IMR-90 (cell line): ENCODE results near the gene MFN1. TPM values are rescaled to one million over a fixed set of nuclear protein-coding genes. Genes with fewer than 3 reads are reported as not detected.

Experiments
- ATAC-seq: fragments of 200-7000 bp; cut with Tn5 transposase; 2 replicates; pipeline ENCODE4 v1.9.1; 2020; ENCODE audit warnings: low read depth, mild to moderate bottlenecking, moderate library complexity
- BruUV-seq: library from RNA; stranded (reverse); fragments of 400-500 nt; replicated peaks from 2 replicates; lab custom pipeline; 2021; lab: Mats Ljungman, UMichigan
- CTCF ChIA-PET: fragments of 300-600 bp; formaldehyde crosslinking; extraction: SDS; loops from one replicate; lab custom pipeline; 2021; ENCODE audit warnings: antibody characterized with exemption; lab: Yijun Ruan, JAX
- POLR2A ChIA-PET: fragments of 300-600 bp; sonication (Branson Sonifier 250); formaldehyde crosslinking; loops from one replicate; lab custom pipeline; 2022; ENCODE audit warnings: antibody characterized with exemption; ENCODE audit not compliant: unreplicated experiment; lab: Charles Lee
- DNase-seq: peaks from one replicate; pipeline ENCODE4 v3.0.0; 2013
- H2AFZ ChIP-seq: replicated peaks from 2 replicates; pipeline ENCODE3; 2013; ENCODE audit warnings: low read length, mild to moderate bottlenecking; ENCODE audit not compliant: poor library complexity
- H2AK5ac ChIP-seq: 2 replicates; pipeline ENCODE4 v1.6.1; 2013; ENCODE audit warnings: low read depth, low read length, inconsistent platforms
- H2AK9ac ChIP-seq: replicated peaks from 2 replicates; pipeline ENCODE3; 2013; ENCODE audit warnings: mild to moderate bottlenecking, low read depth, low read length, moderate library complexity; ENCODE audit not compliant: poor library complexity
- H2BK120ac ChIP-seq: 2 replicates; pipeline ENCODE4 v1.6.1; 2013; ENCODE audit warnings: low read depth, low read length, inconsistent platforms
- H2BK15ac ChIP-seq: 3 replicates; pipeline ENCODE4 v1.6.1; 2013; ENCODE audit warnings: low read depth, low read length, inconsistent platforms
- H2BK20ac ChIP-seq: 2 replicates; pipeline ENCODE4 v1.6.1; 2013; ENCODE audit warnings: low read depth, mild to moderate bottlenecking, inconsistent platforms, low read length, moderate library complexity
- H2BK5ac ChIP-seq: 2 replicates; pipeline ENCODE4 v1.6.1; 2013; ENCODE audit warnings: mild to moderate bottlenecking, low read depth, low read length, inconsistent platforms; ENCODE audit not compliant: poor library complexity, severe bottlenecking
- H3K14ac ChIP-seq: replicated peaks from 2 replicates; pipeline ENCODE4 v1.6.1; 2013; ENCODE audit warnings: low read depth, low read length, inconsistent platforms
- H3K18ac ChIP-seq: 2 replicates; pipeline ENCODE4 v1.6.1; 2013; ENCODE audit warnings: low read depth, low read length, control low read depth
- H3K23ac ChIP-seq: 2 replicates; pipeline ENCODE4 v1.6.1; 2013; ENCODE audit warnings: low read depth, low read length, inconsistent platforms
- H3K27ac ChIP-seq: 2 replicates; pipeline ENCODE4 v1.5.1; 2013; ENCODE audit warnings: mild to moderate bottlenecking, control low read depth, low read length; ENCODE audit not compliant: insufficient read depth
- H3K27me3 ChIP-seq: 2 replicates; pipeline ENCODE4 v1.6.1; 2013; ENCODE audit warnings: low read length; ENCODE audit not compliant: control insufficient read depth, insufficient read depth
- H3K36me3 ChIP-seq: 2 replicates; pipeline ENCODE4 v1.6.1; 2013; ENCODE audit warnings: low read length, mixed read lengths; ENCODE audit not compliant: control insufficient read depth, insufficient read depth
- H3K4ac ChIP-seq: 2 replicates; pipeline ENCODE4 v1.6.1; 2013; ENCODE audit warnings: low read depth, low read length, inconsistent platforms
- H3K4me1 ChIP-seq: 2 replicates; pipeline ENCODE4 v1.6.1; 2013; ENCODE audit warnings: low read length, mixed read lengths; ENCODE audit not compliant: control insufficient read depth, insufficient read depth
- H3K4me2 ChIP-seq: 2 replicates; pipeline ENCODE4 v1.6.1; 2013; ENCODE audit warnings: low read depth, mild to moderate bottlenecking, control low read depth, low read length, moderate library complexity
- H3K4me3 ChIP-seq: 2 replicates; pipeline ENCODE4 v1.5.1; 2013; ENCODE audit warnings: low read depth, mild to moderate bottlenecking, control low read depth, low read length, moderate library complexity; ENCODE audit not compliant: insufficient read depth
- H3K56ac ChIP-seq: 2 replicates; pipeline ENCODE4 v1.6.1; 2013; ENCODE audit warnings: low read length, inconsistent platforms; ENCODE audit not compliant: insufficient read depth; ENCODE audit errors: extremely low read depth
- H3K79me1 ChIP-seq, 2 experiments: 2 replicates each; pipeline ENCODE4 v1.6.1; 2013; ENCODE audit warnings: low read length in 2 of 2, inconsistent platforms in 1 of 2, low read depth in 1 of 2
- H3K9ac ChIP-seq: 2 replicates; pipeline ENCODE4 v1.6.1; 2013; ENCODE audit warnings: low read depth, low read length, control low read depth
- H3K9me1 ChIP-seq: 2 replicates; pipeline ENCODE4 v1.6.1; 2013; ENCODE audit warnings: low read length, inconsistent platforms; ENCODE audit not compliant: insufficient read depth
- H3K9me3 ChIP-seq: 2 replicates; pipeline ENCODE4 v1.6.1; 2013; ENCODE audit warnings: low read length; ENCODE audit not compliant: control insufficient read depth, insufficient read depth
- H4K20me1 ChIP-seq: 2 replicates; pipeline ENCODE4 v1.6.1; 2013; ENCODE audit warnings: low read length, inconsistent platforms; ENCODE audit not compliant: insufficient read depth
- H4K5ac ChIP-seq: 2 replicates; pipeline ENCODE4 v1.6.1; 2013; ENCODE audit warnings: mild to moderate bottlenecking, low read depth, low read length, control low read depth
- H4K8ac ChIP-seq, 2 experiments: 2 replicates each; pipeline ENCODE4 v1.6.1; 2013; ENCODE audit warnings: low read depth in 2 of 2, low read length in 2 of 2, control low read depth in 1 of 2, inconsistent platforms in 1 of 2
- H4K91ac ChIP-seq: 2 replicates; pipeline ENCODE4 v1.6.1; 2013; ENCODE audit warnings: low read depth, low read length, inconsistent platforms; ENCODE audit not compliant: insufficient read depth
- CEBPB ChIP-seq: IDR thresholded peaks from 2 replicates; pipeline ENCODE4 v1.6.1; 2012; ENCODE audit warnings: low read depth, low read length, improper control_type of control experiment
- CHD1 ChIP-seq: IDR thresholded peaks from 2 replicates; pipeline ENCODE4 v1.6.1; 2012; ENCODE audit warnings: low read depth, low read length, improper control_type of control experiment
- CTCF ChIP-seq: conservative IDR thresholded peaks from 2 replicates; pipeline ENCODE4 v1.5.1; 2012; ENCODE audit warnings: mild to moderate bottlenecking, low read depth, low read length, improper control_type of control experiment
- ELK1 ChIP-seq: fragments of 150-350 bp; IDR thresholded peaks from 2 replicates; pipeline ENCODE4 v1.6.1; 2016; ENCODE audit warnings: low read depth, mild to moderate bottlenecking, low read length, moderate library complexity, borderline replicate concordance
- FOS ChIP-seq: fragments of 150-350 bp; IDR thresholded peaks from 2 replicates; pipeline ENCODE4 v1.6.1; 2016; ENCODE audit warnings: low read depth, low read length
- MAFK ChIP-seq: IDR thresholded peaks from 2 replicates; pipeline ENCODE4 v1.6.1; 2012; ENCODE audit warnings: low read depth, low read length, improper control_type of control experiment
- MAZ ChIP-seq: IDR thresholded peaks from 2 replicates; pipeline ENCODE4 v1.6.1; 2012; ENCODE audit warnings: low read depth, mild to moderate bottlenecking, low read length, improper control_type of control experiment, moderate library complexity, borderline replicate concordance
- MXI1 ChIP-seq: IDR thresholded peaks from 2 replicates; pipeline ENCODE4 v1.6.1; 2012; ENCODE audit warnings: low read depth, mild to moderate bottlenecking, low read length, moderate library complexity, borderline replicate concordance
- NFE2L2 ChIP-seq: fragments of 150-350 bp; IDR thresholded peaks from 2 replicates; pipeline ENCODE4 v1.6.1; 2016; ENCODE audit warnings: low read depth, mild to moderate bottlenecking, low read length
- POLR2A ChIP-seq: IDR thresholded peaks from 2 replicates; pipeline ENCODE4 v1.6.1; 2012; ENCODE audit warnings: mild to moderate bottlenecking, low read depth, low read length
- RAD21 ChIP-seq: IDR thresholded peaks from 2 replicates; pipeline ENCODE4 v1.6.1; 2012; ENCODE audit warnings: low read length, improper control_type of control experiment
- RCOR1 ChIP-seq: IDR thresholded peaks from 2 replicates; pipeline ENCODE4 v1.6.1; 2012; ENCODE audit warnings: mild to moderate bottlenecking, low read length, improper control_type of control experiment; ENCODE audit not compliant: insufficient replicate concordance
- RFX5 ChIP-seq: IDR thresholded peaks from 2 replicates; pipeline ENCODE4 v1.8.0; 2012; ENCODE audit warnings: low read depth, mild to moderate bottlenecking, low read length, moderate library complexity
- SMC3 ChIP-seq: fragments of 150-350 bp; IDR thresholded peaks from 2 replicates; pipeline ENCODE4 v1.6.1; 2016; ENCODE audit warnings: low read depth, mild to moderate bottlenecking, antibody characterized with exemption, low read length, moderate library complexity
- dilution Hi-C: fragments of 300-500 bp; cut with HindIII; formaldehyde crosslinking; loops from one replicate; pipeline ENCODE4 v1.14.3; 2018; ENCODE audit warnings: low sequenced_read_pairs; ENCODE audit not compliant: unreplicated experiment
- in situ Hi-C: fragments of 300-500 bp; cut with MboI; formaldehyde crosslinking; loops from 3 replicates; pipeline ENCODE4 v1.14.3; 2019; ENCODE audit warnings: low sequenced_read_pairs, inconsistent platforms, mixed read lengths
- intact Hi-C: fragments of 100-400 bp; cut with micrococcal nuclease; formaldehyde crosslinking; loops from 2 replicates; pipeline ENCODE4 v1.10.0; 2022
- polyA plus RNA-seq, 3 experiments: library from polyadenylated mRNA; depleted of rRNA; stranded (reverse); fragments of >200 nt; gene quantifications; 2 replicates each; pipeline ENCODE4 v1.2.3, GENCODE V29; 2012; ENCODE audit warnings: low replicate concordance in 1 of 3
- total RNA-seq: library from RNA; depleted of rRNA; stranded (reverse); fragments of >200 nt; gene quantifications from 2 replicates; pipeline ENCODE4 v1.2.3, GENCODE V29; 2012

The MFN1 gene
- total and polyA plus RNA-seq, 2 of the 4 experiments (the other 2 are of a cell fraction): 23.6 to 40.3 TPM

- Histone ChIP-seq H3K79me1 (peaks cover 14 to 18% of the 10 kb centered on the region in 2 experiments; a peak in 3 of 4 replicates), H3K4me3 (no peak overlapping the region), H3K9ac (no peak overlapping the region), H3K4ac (no peak overlapping the region), H2BK20ac (no peak overlapping the region), H3K14ac (no peak overlapping the region), H3K27ac (no peak overlapping the region), H2AK9ac (no peak overlapping the region), H2BK120ac (no peak overlapping the region), H3K9me3 (no peaks in the 10 kb centered on the region), H2BK5ac (no peak overlapping the region), H4K8ac (no peak overlapping the region), H4K5ac (no peak overlapping the region), H3K4me1 (no peaks in the 10 kb centered on the region; the same call in 1 of the 2 replicates), H2BK15ac (no peak overlapping the region), H2AK5ac (no peak overlapping the region), H3K56ac (no peak overlapping the region), H3K4me2 (no peak overlapping the region), H3K27me3 (no peaks in the 10 kb centered on the region), H4K20me1 (no peaks in the 10 kb centered on the region), H3K18ac (no peak overlapping the region), H2AFZ (no peak overlapping the region), H3K23ac (no peak overlapping the region), H4K91ac (no peak overlapping the region), H3K36me3 (peaks cover 27% of the 10 kb centered on the region), H3K9me1 (no peaks in the 10 kb centered on the region)
- ChIA-PET POLR2A (no interaction called here), CTCF (no interaction called here)
- ATAC-seq: no peak
- intact Hi-C loops (no loop called here), dilution Hi-C loops (no loop called here), in situ Hi-C loops (no loop called here)
- DNase-seq: no peak
- no TSS peak for BruUV-seq
- TF ChIP-seq RFX5: no peak
- TF ChIP-seq CHD1: no peak
- TF ChIP-seq FOS: no peak
- TF ChIP-seq NFE2L2: no peak
- no peak for TF ChIP-seq CEBPB
- TF ChIP-seq RCOR1: no peak
- no peak for TF ChIP-seq ELK1
- no peak for TF ChIP-seq CTCF
- no peak for TF ChIP-seq RAD21
- no peak for TF ChIP-seq MXI1
- no peak for TF ChIP-seq MAFK
- no peak for TF ChIP-seq SMC3
- no peak for TF ChIP-seq POLR2A
- TF ChIP-seq MAZ: no peak
Observed at GRCh38 chr3:179410999-179411398, 63.5 kb downstream of the MFN1 start.
